ENCODE measurements around the gene MYOZ2.

The MYOZ2 gene

DNA sequence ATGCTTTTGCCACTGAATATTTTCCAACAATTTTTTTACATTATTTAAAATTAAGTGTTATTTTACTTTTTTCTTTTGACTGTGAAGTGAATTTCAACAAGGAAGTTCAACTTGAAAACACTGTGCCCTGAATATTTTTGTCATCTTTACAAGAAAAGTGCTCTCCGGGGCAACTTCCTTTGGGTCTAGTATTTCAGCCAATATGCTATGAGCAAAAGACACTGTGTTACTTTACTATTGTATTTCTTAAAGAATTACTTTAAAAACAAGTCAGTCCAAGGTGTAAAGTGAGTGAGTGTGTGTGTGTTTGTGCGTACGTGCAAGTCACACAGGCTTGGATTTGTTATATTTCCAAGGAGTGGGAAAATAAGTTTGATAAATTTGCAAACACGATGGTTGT lies 69.3 kb downstream of the MYOZ2 start:
- H3K4me1 ChIP-seq (ENCODE audit: control insufficient read depth, insufficient read depth, low read length) = peaks cover 35% of the 10 kb centered on the region
- H3K36me3 ChIP-seq (ENCODE audit: insufficient read depth, low read length) = no peaks in the 10 kb centered on the region
- no peaks in the 10 kb centered on the region for H3K27me3 ChIP-seq (ENCODE audit: control insufficient read depth, insufficient read depth, low read length)
- H3K9ac ChIP-seq (ENCODE audit: low read depth, low read length) = peak overlapping the region; percentile 26
- no peak overlapping the region for H3K4me3 ChIP-seq (ENCODE audit: low read length)
- H3K9me3 ChIP-seq (replicated peaks; ENCODE audit: low read length) = no peaks in the 10 kb centered on the region
- peak overlapping the region; percentile 27 for H3K4me2 ChIP-seq (ENCODE audit: low read length)

- Histone ChIP-seq H3K4me2 (ENCODE audit: low read length) (no peak overlapping the region), H3K4me1 (ENCODE audit: control insufficient read depth, insufficient read depth, low read length) (peaks cover 42% of the 10 kb centered on the region), H3K27me3 (ENCODE audit: control insufficient read depth, insufficient read depth, low read length) (no peaks in the 10 kb centered on the region), H3K9me3 (replicated peaks; ENCODE audit: low read length) (no peaks in the 10 kb centered on the region), H3K9ac (ENCODE audit: low read depth, low read length) (no peak overlapping the region), H3K4me3 (ENCODE audit: low read length) (no peak overlapping the region), H3K36me3 (ENCODE audit: insufficient read depth, low read length) (no peaks in the 10 kb centered on the region)
These were observed 70.1 kb downstream of the MYOZ2 start for GRCh38 chr4:119205690-119206089.

GRCh38 chr4:119206178-119206577 lies 70.5 kb downstream of the MYOZ2 start:
- Histone ChIP-seq H3K4me2 (ENCODE audit: low read length) (no peak overlapping the region), H3K36me3 (ENCODE audit: insufficient read depth, low read length) (no peaks in the 10 kb centered on the region), H3K4me3 (ENCODE audit: low read length) (no peak overlapping the region), H3K4me1 (ENCODE audit: control insufficient read depth, insufficient read depth, low read length) (peaks cover 47% of the 10 kb centered on the region), H3K9ac (ENCODE audit: low read depth, low read length) (no peak overlapping the region), H3K9me3 (replicated peaks; ENCODE audit: low read length) (no peaks in the 10 kb centered on the region), H3K27me3 (ENCODE audit: control insufficient read depth, insufficient read depth, low read length) (no peaks in the 10 kb centered on the region)

GRCh38 chr4:119207051-119207450 lies 71.4 kb downstream of the MYOZ2 start:
- Histone ChIP-seq H3K4me3 (ENCODE audit: low read length) (no peak overlapping the region), H3K9ac (ENCODE audit: low read depth, low read length) (no peak overlapping the region), H3K27me3 (ENCODE audit: control insufficient read depth, insufficient read depth, low read length) (no peaks in the 10 kb centered on the region), H3K4me2 (ENCODE audit: low read length) (no peak overlapping the region), H3K9me3 (replicated peaks; ENCODE audit: low read length) (no peaks in the 10 kb centered on the region), H3K4me1 (ENCODE audit: control insufficient read depth, insufficient read depth, low read length) (peaks cover 53% of the 10 kb centered on the region), H3K36me3 (ENCODE audit: insufficient read depth, low read length) (no peaks in the 10 kb centered on the region)

DNA sequence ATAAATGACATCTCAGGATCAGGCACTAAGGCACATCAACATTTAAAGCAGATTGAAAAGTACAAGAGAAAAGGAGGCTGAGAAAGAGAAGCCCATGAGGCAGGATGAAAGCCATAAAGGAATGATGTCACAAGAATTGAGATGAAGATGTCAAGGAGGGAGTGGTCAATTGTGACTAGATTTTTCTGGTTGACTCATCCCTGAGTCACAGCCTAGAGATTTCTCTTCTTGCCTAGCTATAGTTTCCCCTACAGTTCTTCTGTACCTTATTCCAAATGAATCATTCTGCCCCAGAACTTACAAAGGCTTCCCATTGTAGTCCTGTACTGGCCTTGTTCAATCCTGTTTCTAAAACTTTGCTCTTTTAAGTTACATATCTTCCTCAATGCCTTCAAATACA lies 73.4 kb downstream of the MYOZ2 start:
- Histone ChIP-seq H3K4me1 (ENCODE audit: control insufficient read depth, insufficient read depth, low read length) (peaks cover 56% of the 10 kb centered on the region), H3K4me2 (ENCODE audit: low read length) (peak overlapping the region; percentile 54), H3K27me3 (ENCODE audit: control insufficient read depth, insufficient read depth, low read length) (no peaks in the 10 kb centered on the region), H3K9me3 (replicated peaks; ENCODE audit: low read length) (no peaks in the 10 kb centered on the region), H3K4me3 (ENCODE audit: low read length) (no peak overlapping the region), H3K9ac (ENCODE audit: low read depth, low read length) (peak overlapping the region; percentile 57), H3K36me3 (ENCODE audit: insufficient read depth, low read length) (no peaks in the 10 kb centered on the region)

GRCh38 chr4:119209586-119209985 lies 74.0 kb downstream of the MYOZ2 start:
- H3K9me3 ChIP-seq (replicated peaks; ENCODE audit: low read length) = no peaks in the 10 kb centered on the region
- peak overlapping the region; percentile 54 for H3K4me2 ChIP-seq (ENCODE audit: low read length)
- H3K4me3 ChIP-seq (ENCODE audit: low read length) = peak overlapping the region; percentile 15
- no peaks in the 10 kb centered on the region for H3K27me3 ChIP-seq (ENCODE audit: control insufficient read depth, insufficient read depth, low read length)
- H3K36me3 ChIP-seq (ENCODE audit: insufficient read depth, low read length) = no peaks in the 10 kb centered on the region
- H3K9ac ChIP-seq (ENCODE audit: low read depth, low read length) = peak overlapping the region; percentile 57
- peaks cover 59% of the 10 kb centered on the region for H3K4me1 ChIP-seq (ENCODE audit: control insufficient read depth, insufficient read depth, low read length)

- Histone ChIP-seq H3K36me3 (ENCODE audit: insufficient read depth, low read length) (no peaks in the 10 kb centered on the region), H3K4me3 (ENCODE audit: low read length) (peak overlapping the region; percentile 85), H3K4me1 (ENCODE audit: control insufficient read depth, insufficient read depth, low read length) (peaks cover 57% of the 10 kb centered on the region), H3K9me3 (replicated peaks; ENCODE audit: low read length) (no peaks in the 10 kb centered on the region), H3K9ac (ENCODE audit: low read depth, low read length) (no peak overlapping the region), H3K27me3 (ENCODE audit: control insufficient read depth, insufficient read depth, low read length) (no peaks in the 10 kb centered on the region), H3K4me2 (ENCODE audit: low read length) (peak overlapping the region; percentile 89)
These were observed 75.1 kb downstream of the MYOZ2 start for GRCh38 chr4:119210775-119211174.

DNA sequence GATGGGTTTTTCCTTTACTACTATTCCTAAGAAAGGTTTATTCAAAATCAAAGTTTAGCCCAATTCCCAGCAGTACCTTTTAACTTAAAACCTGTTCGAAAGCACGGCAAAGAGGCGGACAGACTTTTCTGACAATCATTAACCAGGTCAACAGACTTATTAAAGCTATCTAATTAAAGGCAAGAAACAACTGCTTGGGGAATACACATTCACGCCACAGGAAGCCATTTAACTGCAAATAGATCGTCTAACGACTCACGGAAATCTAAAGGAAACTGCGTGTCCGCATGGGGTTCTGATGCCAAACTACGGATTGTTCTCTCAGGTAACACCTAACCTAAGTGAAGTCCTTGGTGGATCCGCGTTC lies 76.2 kb downstream of the MYOZ2 start:
- Histone ChIP-seq H3K9me3 (replicated peaks; ENCODE audit: low read length) (no peaks in the 10 kb centered on the region), H3K4me1 (ENCODE audit: control insufficient read depth, insufficient read depth, low read length) (peaks cover 48% of the 10 kb centered on the region), H3K4me2 (ENCODE audit: low read length) (peak overlapping the region; percentile 89), H3K36me3 (ENCODE audit: insufficient read depth, low read length) (no peaks in the 10 kb centered on the region), H3K9ac (ENCODE audit: low read depth, low read length) (peak overlapping the region; percentile 87), H3K27me3 (ENCODE audit: control insufficient read depth, insufficient read depth, low read length) (no peaks in the 10 kb centered on the region), H3K4me3 (ENCODE audit: low read length) (peak overlapping the region; percentile 85)

GRCh38 chr4:119212234-119212963 lies 76.8 kb downstream of the MYOZ2 start, which contains the start of gene USP53:
Gene USP53 (plus strand): TSS chr4:119212713. CDS start chr4:119239760, 27,047 bp downstream.
- Histone ChIP-seq H3K9ac (ENCODE audit: low read depth, low read length) (peak within 1 kb of the TSS; percentile 87), H3K4me1 (ENCODE audit: control insufficient read depth, insufficient read depth, low read length) (peaks cover 42% of the 10 kb centered on the region), H3K36me3 (ENCODE audit: insufficient read depth, low read length) (peaks cover 3% of the 10 kb centered on the region), H3K9me3 (replicated peaks; ENCODE audit: low read length) (no peaks in the 10 kb centered on the region), H3K4me2 (ENCODE audit: low read length) (peak within 1 kb of the TSS; percentile 89), H3K4me3 (ENCODE audit: low read length) (peak within 1 kb of the TSS; percentile 85), H3K27me3 (ENCODE audit: control insufficient read depth, insufficient read depth, low read length) (no peaks in the 10 kb centered on the region)

DNA sequence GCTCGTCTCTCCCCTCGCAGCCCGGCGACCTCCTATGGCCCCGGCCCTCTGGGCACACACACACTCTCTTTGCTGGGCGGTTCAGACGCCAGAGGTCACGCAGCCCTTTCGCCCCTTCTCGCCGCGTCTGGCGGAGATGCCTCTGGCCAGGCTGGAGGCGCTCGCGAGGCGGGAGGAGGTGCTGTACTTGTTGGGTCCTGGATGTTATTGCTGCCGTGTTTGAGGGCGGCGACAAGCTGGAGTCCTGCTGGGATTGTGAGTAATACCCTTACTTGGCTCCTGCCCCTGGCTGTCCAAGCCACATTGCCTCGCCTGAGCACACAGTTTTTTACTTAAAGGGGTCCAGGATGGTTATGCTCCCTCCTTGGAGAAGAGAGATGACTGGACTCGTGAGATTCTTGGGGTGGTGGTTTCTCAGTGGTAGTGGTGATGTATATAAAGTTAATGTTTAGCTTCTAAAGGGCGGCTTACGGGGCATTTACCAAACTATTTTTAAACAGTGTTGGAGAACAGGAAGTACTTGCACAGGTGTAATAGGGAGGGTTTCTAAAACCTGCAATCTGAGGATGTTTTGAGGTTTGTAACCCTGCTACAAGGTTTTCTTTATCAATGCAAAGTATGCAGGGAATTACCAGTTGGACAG lies 77.5 kb downstream of the MYOZ2 start:
- Histone ChIP-seq H3K4me1 (ENCODE audit: control insufficient read depth, insufficient read depth, low read length) (peaks cover 42% of the 10 kb centered on the region), H3K36me3 (ENCODE audit: insufficient read depth, low read length) (peaks cover 10% of the 10 kb centered on the region), H3K4me3 (ENCODE audit: low read length) (peak overlapping the region; percentile 85)

GRCh38 chr4:119218093-119218492 lies 82.5 kb downstream of the MYOZ2 start:
- Histone ChIP-seq H3K27me3 (ENCODE audit: control insufficient read depth, insufficient read depth, low read length) (no peaks in the 10 kb centered on the region), H3K36me3 (ENCODE audit: insufficient read depth, low read length) (peaks cover 27% of the 10 kb centered on the region), H3K9me3 (replicated peaks; ENCODE audit: low read length) (no peaks in the 10 kb centered on the region), H3K9ac (ENCODE audit: low read depth, low read length) (no peak overlapping the region), H3K4me2 (ENCODE audit: low read length) (no peak overlapping the region), H3K4me3 (ENCODE audit: low read length) (no peak overlapping the region), H3K4me1 (ENCODE audit: control insufficient read depth, insufficient read depth, low read length) (peaks cover 22% of the 10 kb centered on the region)

More for the DNA sequence above, 77.5 kb downstream of the MYOZ2 start:
- Histone ChIP-seq H3K27me3 (ENCODE audit: control insufficient read depth, insufficient read depth, low read length) (no peaks in the 10 kb centered on the region), H3K9ac (ENCODE audit: low read depth, low read length) (peak overlapping the region; percentile 87), H3K9me3 (replicated peaks; ENCODE audit: low read length) (no peaks in the 10 kb centered on the region), H3K4me2 (ENCODE audit: low read length) (peak overlapping the region; percentile 89)

DNA sequence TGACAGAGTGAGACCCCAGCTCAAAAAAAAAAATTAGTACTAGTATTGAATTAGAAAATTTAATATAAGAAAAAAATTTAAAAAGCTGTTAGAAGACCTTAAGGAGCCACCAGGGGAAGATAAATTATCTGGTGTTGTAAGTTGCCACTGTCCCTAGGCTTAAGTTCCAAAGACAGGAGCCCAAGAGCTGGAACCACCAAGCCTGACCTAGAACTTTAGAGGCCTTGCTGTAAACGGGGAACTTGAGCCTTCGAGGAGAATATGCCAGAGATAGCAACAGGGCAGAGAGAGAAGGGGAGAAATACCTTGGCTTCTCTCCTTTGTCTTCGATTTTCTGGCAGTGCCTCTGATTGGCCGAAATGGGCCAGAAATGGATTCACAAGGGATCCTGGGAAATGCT lies 85.8 kb downstream of the MYOZ2 start:
- Histone ChIP-seq H3K27me3 (ENCODE audit: control insufficient read depth, insufficient read depth, low read length) (no peaks in the 10 kb centered on the region), H3K36me3 (ENCODE audit: insufficient read depth, low read length) (peaks cover 38% of the 10 kb centered on the region), H3K4me1 (ENCODE audit: control insufficient read depth, insufficient read depth, low read length) (peaks cover 12% of the 10 kb centered on the region), H3K4me2 (ENCODE audit: low read length) (no peak overlapping the region), H3K9ac (ENCODE audit: low read depth, low read length) (no peak overlapping the region), H3K9me3 (replicated peaks; ENCODE audit: low read length) (no peaks in the 10 kb centered on the region), H3K4me3 (ENCODE audit: low read length) (no peak overlapping the region)
